Gastroesophageal sphincter (tissue), 4 donors: ENCODE results near the gene SH3BP5. TPM values are rescaled to one million over a fixed set of nuclear protein-coding genes. Genes with fewer than 3 reads are reported as not detected.

Experiments used
- ATAC-seq: fragments of 150-250 bp; one replicate; pipeline ENCODE4 v1.9.1; 2016; ENCODE audit warnings: mild to moderate bottlenecking, moderate library complexity
- H3K27ac ChIP-seq, 4 donors: fragments of 200-600 bp; sonication (generic) in 3 of 4; 1 replicate in 3 of 4; 2 replicates in 1 of 4; pipeline ENCODE4 v1.5.1; 2016 to 2019
- H3K27me3 ChIP-seq: fragments of 200-600 bp; sonication (generic); one replicate; pipeline ENCODE4 v1.5.1; 2019
- H3K36me3 ChIP-seq, 2 donors: fragments of 200-600 bp; sonication (generic); one replicate each; pipeline ENCODE4 v1.5.1; 2019; ENCODE audit warnings: control low read depth in 1 of 2
- H3K4me1 ChIP-seq, 3 donors: fragments of 200-600 bp; sonication (generic); 1 replicate in 2 of 3; 2 replicates in 1 of 3; pipeline ENCODE4 v1.5.1; 2016 to 2019; ENCODE audit warnings: control low read depth in 2 of 3
- H3K4me3 ChIP-seq, 2 donors: fragments of 200-600 bp; sonication (generic); one replicate each; pipeline ENCODE4 v1.5.1; 2019; ENCODE audit warnings: mild to moderate bottlenecking in 1 of 2, moderate library complexity in 1 of 2
- H3K9me3 ChIP-seq, 3 donors: fragments of 200-600 bp; sonication (generic); one replicate each; pipeline ENCODE4 v1.5.1; 2017 to 2019; ENCODE audit warnings: control low read depth in 2 of 3
- EP300 ChIP-seq: sonication (generic); formaldehyde crosslinking; IDR thresholded peaks from one replicate; pipeline ENCODE4 v1.6.1; 2017; ENCODE audit warnings: antibody characterized with exemption, mild to moderate bottlenecking
- POLR2A ChIP-seq, 2 donors: fragments of 450-650 bp; IDR thresholded peaks; one replicate each; pipeline ENCODE4 v1.6.1; 2017; ENCODE audit warnings: antibody characterized with exemption in 2 of 2, mild to moderate bottlenecking in 2 of 2, moderate library complexity in 1 of 2
- POLR2AphosphoS5 ChIP-seq: sonication (generic); formaldehyde crosslinking; IDR thresholded peaks from one replicate; pipeline ENCODE4 v1.6.1; 2017; ENCODE audit warnings: antibody characterized with exemption
- WGBS, 2 donors: methylation state at CpG; one replicate each; pipeline ENCODE4 v1.1.5; 2018; ENCODE audit warnings: low coverage in 1 of 2; 5-methylcytosine and 5-hydroxymethylcytosine counted together
- total RNA-seq, 4 donors: library from RNA; depleted of rRNA; stranded (reverse); fragments of >200 nt; gene quantifications; one replicate each; pipeline ENCODE4 v1.1.0, GENCODE V29; 2016
- TF ChIP-seq, protein P1 (sequence below), 4 experiments: fragments of 200-600 bp in 2 of 4; fragments of 450-650 bp in 2 of 4; sonication (generic) in 1 of 4; IDR thresholded peaks; one replicate each; pipeline ENCODE4 v1.5.1; 2017 to 2019; ENCODE audit warnings: antibody characterized with exemption in 4 of 4, mild to moderate bottlenecking in 2 of 4, moderate library complexity in 2 of 4

The SH3BP5 gene
- total RNA-seq, 4 donors from 2014 or later, result 23.5 to 56.4 (median 35.0) TPM

DNA sequence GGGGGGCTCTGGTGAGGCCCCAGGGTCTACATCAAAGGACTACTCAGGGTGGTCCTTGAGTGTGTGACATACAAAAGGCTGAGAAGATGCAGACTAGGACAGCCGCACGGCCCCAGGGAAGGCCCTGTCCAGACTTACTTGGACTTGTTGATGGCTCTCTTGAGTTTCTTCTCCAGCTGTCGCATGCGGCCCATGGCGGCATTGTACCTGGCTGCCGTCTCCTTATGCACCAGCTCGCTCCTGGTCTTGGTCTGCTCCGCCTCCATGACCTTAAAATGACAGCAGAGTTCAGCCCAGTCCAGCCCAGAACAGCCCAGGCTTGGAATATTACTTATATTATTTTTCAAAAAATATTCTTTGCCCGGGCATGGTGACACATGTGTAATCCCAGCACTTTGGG is 70.4 kb downstream of the SH3BP5 start:
- no peak overlapping the region for H3K27ac ChIP-seq

DNA sequence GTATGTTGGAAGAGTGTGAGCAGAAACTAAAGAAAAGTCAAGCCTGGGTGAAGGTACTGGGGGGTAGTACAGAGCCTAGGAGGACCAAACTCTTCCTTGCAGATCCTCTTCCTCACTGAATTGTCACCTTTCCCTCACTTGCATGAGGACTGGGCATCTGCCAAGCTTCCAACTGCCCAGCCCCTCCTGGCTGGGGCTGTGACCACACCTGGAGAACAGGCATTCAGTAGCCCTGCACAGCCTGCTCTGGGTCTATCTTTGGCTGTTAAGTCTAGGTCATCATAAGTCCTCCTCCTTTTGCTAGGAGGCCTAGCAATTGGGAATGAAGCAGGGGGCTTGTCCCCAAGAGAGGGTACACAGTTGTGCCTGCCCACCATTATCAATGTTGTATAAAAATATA is 71.1 kb downstream of the SH3BP5 start:
- H3K9me3 ChIP-seq, result no peaks in the 10 kb centered on the region
- H3K27me3 ChIP-seq, result no peaks in the 10 kb centered on the region
- TF ChIP-seq EP300, result no peak
- no peak for TF ChIP-seq POLR2A (IDR thresholded peaks at IDR 0.05)
- TF ChIP-seq POLR2AphosphoS5, result no peak
- TF ChIP-seq, protein P1, sequence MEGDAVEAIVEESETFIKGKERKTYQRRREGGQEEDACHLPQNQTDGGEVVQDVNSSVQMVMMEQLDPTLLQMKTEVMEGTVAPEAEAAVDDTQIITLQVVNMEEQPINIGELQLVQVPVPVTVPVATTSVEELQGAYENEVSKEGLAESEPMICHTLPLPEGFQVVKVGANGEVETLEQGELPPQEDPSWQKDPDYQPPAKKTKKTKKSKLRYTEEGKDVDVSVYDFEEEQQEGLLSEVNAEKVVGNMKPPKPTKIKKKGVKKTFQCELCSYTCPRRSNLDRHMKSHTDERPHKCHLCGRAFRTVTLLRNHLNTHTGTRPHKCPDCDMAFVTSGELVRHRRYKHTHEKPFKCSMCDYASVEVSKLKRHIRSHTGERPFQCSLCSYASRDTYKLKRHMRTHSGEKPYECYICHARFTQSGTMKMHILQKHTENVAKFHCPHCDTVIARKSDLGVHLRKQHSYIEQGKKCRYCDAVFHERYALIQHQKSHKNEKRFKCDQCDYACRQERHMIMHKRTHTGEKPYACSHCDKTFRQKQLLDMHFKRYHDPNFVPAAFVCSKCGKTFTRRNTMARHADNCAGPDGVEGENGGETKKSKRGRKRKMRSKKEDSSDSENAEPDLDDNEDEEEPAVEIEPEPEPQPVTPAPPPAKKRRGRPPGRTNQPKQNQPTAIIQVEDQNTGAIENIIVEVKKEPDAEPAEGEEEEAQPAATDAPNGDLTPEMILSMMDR (IDR thresholded peaks at IDR 0.05), result no peak
- no peak overlapping the region for H3K4me3 ChIP-seq
- H3K36me3 ChIP-seq, result peaks cover 0 to 54% of the 10 kb centered on the region in 2 donors
- ATAC-seq, result no peak
- no peak overlapping the region for H3K27ac ChIP-seq
- H3K4me1 ChIP-seq, result peaks cover 0 to 28% (median 0%) of the 10 kb centered on the region in 3 donors

More for the DNA sequence above, 70.4 kb downstream of the SH3BP5 start:
- Histone ChIP-seq H3K4me3 (no peak overlapping the region), H3K36me3 (peaks cover 0 to 47% of the 10 kb centered on the region in 2 donors), H3K27me3 (no peaks in the 10 kb centered on the region), H3K4me1 (peaks cover 0 to 35% (median 0%) of the 10 kb centered on the region in 3 donors), H3K9me3 (no peaks in the 10 kb centered on the region)
- WGBS, 2 donors, result 100% methylated on average over 3 of the region's 9 CpGs; no CpG with 5 or more reads in 1 of the 2 donors
- ATAC-seq, result no peak
- TF ChIP-seq EP300 (no peak), POLR2A (IDR thresholded peaks at IDR 0.05) (no peak), POLR2AphosphoS5 (no peak)
- TF ChIP-seq, protein P1 (IDR thresholded peaks at IDR 0.05), result no peak

DNA sequence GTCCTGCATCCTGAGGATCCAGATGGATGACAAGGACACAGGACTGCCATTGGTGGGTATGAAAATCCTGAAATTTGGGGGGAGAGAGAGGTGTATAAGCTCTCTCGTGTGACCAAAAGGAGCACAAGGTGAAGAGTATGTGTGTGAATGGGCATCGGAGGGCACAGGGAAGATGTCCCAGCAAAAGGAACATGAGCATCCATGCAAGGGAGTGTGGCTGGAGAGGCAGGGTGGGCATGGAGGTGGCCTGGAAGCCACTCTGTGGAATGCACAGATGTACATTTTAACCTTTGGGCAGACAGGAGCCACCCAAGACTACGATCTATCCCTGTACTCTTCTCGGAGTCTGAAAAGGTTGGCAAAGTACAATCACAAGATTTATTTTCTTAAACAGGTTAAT is 71.9 kb downstream of the SH3BP5 start:
- no peak overlapping the region for H3K27ac ChIP-seq
- H3K4me1 ChIP-seq, result peaks cover 0 to 21% (median 0%) of the 10 kb centered on the region in 3 donors
- TF ChIP-seq EP300 (no peak), POLR2AphosphoS5 (no peak), POLR2A (IDR thresholded peaks at IDR 0.05) (no peak)
- TF ChIP-seq, protein P1 (IDR thresholded peaks at IDR 0.05), result no peak
- no peak for ATAC-seq
- no peak overlapping the region for H3K4me3 ChIP-seq
- H3K27me3 ChIP-seq, result no peaks in the 10 kb centered on the region
- H3K9me3 ChIP-seq, result no peaks in the 10 kb centered on the region
- peaks cover 0 to 62% of the 10 kb centered on the region in 2 donors for H3K36me3 ChIP-seq
- 87 to 96% methylated on average over 4 of the region's 4 CpGs for WGBS, 2 donors

DNA sequence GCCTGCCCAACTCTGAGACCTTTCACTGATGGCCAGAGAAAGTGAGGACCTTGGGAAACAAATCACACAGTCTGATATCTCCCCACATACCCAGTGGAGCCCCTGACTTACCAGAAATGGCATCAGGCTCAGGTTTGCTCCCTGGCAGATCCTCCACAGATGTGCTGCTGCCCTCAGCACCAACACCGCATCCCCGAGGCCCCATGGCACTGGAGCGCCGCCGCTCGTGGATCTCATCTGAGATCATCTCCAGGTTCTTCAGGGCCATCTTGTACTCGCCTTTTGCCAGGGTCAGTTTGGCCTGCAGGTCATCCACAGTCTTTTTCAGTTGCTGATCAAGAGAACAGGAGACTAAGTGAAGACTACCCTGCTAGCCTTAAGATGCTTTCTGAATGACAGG is 73.7 kb downstream of the SH3BP5 start:
- WGBS, 2 donors, result 98% methylated on average over 7 of the region's 7 CpGs; no CpG with 5 or more reads in 1 of the 2 donors

More for the DNA sequence above, 73.7 kb downstream of the SH3BP5 start:
- Histone ChIP-seq H3K36me3 (peaks cover 0 to 80% of the 10 kb centered on the region in 2 donors), H3K27me3 (no peaks in the 10 kb centered on the region), H3K27ac (no peak overlapping the region), H3K9me3 (no peaks in the 10 kb centered on the region), H3K4me1 (peaks cover 0 to 2% (median 0%) of the 10 kb centered on the region in 3 donors), H3K4me3 (no peak overlapping the region)
- TF ChIP-seq POLR2AphosphoS5, result no peak
- TF ChIP-seq, protein P1 (IDR thresholded peaks at IDR 0.05), result no peak
- no peak for TF ChIP-seq POLR2A (IDR thresholded peaks at IDR 0.05)
- TF ChIP-seq EP300, result no peak
- ATAC-seq, result no peak
